GM19395 (cell line): ENCODE measurements around the gene CTSE.
A peak's percentile ranks its signal among the peaks of the same experiment; 100 is the strongest.

Experiments
- ATAC-seq: cut with Tn5 transposase; IDR thresholded peaks from one replicate; pipeline ENCODE4 v1.9.1; 2021; ENCODE audit warnings: mild to moderate bottlenecking, moderate library complexity; ENCODE audit not compliant: unreplicated experiment

Gene CTSE

DNA sequence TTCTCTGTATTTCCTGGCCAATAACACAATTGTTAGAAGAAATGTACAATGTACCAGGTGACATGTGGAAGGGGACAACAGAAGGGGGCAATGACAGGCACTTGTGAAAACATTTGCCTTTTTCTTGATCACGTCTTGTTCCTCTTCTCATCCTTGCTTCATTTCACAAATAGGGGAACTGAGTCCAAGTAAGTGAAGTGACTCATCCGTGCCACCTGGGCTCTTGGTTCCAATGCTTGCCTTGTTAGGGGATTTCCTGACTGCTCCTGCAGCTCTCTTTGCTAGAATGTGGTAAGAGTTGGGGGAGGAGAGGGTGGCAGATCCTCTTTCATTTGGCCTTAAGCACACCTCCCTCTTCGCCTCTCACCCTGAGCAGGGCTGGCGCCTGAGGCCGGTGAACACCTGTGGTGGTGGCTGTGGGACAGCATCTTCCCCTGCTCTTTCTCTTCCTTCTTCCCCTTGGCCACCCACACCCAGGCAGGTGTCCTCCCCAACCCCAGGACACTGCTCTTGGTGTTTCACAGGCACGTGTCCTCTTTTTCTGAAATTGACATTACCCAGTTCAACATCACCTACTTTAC lies 27.1 kb upstream of the CTSE start:
- peak; percentile 85 for ATAC-seq

DNA sequence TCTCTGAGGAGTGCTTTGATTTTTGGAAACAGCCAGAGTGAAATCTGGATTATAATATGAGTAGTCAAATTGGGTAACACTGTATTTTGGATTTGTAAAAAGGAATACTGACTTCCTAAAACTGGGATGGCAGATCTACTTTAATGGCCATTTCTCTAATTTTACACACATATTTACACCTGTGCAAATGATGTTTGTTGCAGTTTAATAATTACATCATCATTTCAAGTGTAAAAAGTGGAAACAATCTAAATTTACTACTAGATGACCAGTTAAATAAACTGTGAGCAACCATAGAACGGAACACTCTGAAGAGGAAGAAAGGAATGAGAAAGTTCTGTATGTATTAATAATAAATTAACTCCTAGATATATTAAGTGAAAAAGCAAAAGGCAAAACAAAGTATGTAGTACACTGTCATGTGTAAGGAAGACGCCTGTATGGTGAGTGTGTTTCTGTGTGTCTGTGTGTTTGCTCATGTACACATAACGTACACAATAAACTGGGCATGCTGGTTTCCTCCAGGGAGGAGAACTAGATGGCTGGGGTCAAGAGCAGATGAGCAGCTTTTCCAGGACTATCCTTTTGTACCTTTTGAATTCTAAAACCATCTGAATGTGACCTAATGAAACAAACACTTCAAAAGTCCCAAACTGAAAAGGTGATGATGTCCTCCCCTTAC lies 26.4 kb upstream of the CTSE start:
- no peak for ATAC-seq

DNA sequence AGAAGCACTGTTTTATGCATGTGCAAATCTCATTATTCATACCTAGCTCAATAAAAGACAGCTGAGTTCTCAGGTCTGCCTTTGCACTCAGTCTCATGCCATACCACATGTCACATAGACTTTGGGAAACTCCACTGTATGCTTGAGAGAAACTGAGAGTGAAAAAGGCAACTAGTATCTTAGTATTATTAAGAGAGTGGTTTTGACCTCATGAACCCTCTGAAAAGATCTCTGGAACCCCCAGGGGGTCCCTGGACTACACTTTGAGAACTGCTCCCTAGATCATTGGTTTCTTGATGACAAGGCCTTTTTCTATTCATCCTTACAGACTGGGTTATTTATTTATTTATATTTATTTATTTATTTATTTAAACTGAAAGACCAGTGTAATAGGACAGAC lies 25.6 kb upstream of the CTSE start:
- ATAC-seq: peak; percentile 52

DNA sequence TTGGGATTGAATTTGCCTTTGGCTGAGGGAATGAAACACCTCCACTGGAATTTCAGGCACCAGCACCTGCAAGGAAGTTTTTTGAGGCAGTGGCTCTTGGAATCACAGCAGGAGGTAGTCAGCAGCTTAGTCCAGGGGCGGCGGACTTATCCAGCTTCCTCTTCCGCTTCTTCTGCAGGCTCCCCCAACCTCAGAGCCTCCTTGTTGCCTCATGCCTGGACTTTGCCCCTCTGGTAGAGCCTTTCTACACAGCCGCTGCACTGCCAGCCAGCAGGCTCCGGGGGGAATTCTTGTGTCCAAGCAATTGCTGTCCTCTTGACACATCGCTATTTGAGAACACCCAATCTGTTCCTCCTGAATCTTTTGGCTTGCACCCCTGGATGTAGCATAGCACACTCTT lies 24.9 kb upstream of the CTSE start:
- no peak for ATAC-seq

DNA sequence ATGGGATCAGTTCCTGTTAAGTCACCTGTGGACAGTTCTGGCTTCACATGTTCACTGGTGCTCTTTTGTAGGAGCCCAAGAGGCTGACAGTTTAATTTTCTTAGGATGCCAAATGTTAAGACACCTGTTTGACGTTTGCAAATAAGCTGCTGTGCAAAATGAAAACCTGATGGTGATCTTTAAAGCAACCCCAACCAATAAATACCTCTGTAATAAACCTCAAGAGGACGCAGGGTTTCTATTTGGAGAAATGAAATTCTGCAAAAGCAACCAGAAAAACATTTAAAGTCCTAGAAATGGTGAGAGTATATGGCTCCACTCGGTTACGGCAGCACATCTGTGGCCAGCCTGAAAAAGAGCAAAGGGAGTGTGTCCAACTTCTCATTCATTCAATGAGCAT lies 23.6 kb upstream of the CTSE start:
- ATAC-seq: no peak

DNA sequence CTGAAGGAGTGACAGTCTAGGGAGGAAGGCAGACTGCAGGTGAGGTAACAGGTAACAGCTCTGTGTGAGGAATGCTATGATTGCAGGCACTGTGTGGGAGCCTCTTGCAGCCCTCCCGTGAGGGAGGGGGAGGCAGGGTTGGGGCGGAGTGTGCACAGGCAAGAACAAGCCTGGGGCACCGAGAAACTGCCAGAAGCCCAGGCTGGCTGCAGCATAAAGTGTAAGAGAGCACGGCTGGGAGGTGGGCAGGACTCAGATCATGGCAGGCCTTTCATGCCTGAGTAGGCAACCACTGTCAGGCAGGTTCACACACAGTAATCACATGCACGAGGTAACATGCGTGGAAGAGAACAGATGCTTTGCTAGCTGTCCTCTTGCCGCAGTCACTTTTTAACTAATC lies 17.9 kb upstream of the CTSE start:
- ATAC-seq: no peak

DNA sequence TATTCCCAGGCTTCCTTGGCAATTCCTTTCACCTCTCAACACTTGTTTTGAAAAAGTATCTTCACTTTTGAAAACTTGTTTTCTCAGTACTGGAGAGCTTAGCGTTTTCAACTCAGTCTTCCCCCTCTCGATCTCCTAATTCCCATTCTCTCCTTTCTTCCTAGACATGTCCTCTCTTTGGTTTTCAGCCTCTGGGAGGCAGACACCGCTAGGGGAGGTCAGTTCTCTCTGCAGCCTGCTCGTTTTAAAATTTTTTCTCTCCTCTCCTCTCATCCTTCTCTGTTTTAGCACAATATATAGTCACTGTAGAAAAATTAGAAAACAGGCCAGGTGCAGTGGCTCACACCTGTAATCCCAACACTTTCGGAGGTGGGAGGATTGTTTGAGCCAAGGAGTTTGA lies 16.6 kb upstream of the CTSE start:
- ATAC-seq: no peak

DNA sequence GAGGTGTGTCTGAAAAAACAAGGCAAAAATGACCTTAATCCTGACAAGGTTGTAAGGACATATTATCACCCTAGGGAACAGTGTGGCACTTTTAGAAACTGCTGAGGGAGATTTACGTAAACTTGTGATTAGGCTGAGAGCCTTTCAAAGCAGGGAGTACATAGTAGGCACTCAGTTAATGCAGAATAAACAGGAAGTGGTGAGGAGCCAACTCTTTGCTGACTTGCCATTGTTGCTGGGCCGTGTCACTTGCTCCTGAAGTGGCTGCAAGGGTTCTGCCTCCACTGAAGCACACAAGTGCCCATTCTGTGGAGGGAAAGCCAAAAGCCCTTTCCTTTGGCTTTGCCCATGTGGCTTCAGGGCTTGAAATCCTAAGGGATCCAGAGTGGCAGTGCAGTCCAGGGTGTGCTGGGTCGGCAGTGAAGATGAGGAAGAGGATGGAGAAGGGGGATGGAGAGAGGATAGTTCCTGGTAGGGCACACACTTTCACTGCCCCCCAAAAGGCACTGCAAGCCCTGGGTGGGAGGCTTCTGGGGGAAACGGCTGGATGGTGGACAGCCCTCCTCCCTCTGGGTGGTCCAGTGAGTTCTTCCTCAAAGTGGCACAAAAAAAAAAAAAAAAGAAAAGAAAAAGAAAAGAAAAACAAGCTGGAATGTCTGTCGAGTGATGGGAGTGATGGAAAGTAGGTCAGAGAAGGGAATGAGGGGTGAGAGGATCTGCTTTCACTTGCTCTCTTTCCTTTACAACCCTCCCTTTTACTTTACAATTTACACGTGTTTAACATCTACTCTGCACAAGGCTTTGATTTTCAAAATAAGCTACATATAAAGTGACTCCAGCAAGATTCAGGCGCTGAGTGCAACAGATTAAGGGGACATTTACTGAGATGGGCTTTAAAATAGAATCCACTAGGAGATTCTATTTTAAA lies 15.6 kb upstream of the CTSE start:
- ATAC-seq: no peak

DNA sequence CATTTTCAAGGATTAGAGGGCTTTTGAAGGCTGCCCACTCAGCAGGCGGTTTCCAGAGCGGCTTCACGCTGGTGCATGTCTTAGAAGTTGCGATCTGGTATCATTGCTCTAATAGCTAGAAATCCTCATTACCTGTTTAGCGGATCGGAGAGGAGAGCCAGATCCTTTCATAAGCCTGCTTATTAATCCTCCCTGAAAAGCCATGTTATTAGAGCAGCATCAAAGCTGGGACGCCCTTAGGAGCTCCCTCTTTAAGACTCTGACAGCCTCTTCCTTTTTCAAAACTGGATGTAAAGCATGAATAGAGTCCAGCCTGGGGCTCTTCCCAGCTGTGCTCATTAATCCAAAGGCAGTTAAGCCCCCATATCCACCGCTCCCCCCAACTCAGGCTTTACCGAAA lies 13.9 kb upstream of the CTSE start:
- ATAC-seq: no peak

DNA sequence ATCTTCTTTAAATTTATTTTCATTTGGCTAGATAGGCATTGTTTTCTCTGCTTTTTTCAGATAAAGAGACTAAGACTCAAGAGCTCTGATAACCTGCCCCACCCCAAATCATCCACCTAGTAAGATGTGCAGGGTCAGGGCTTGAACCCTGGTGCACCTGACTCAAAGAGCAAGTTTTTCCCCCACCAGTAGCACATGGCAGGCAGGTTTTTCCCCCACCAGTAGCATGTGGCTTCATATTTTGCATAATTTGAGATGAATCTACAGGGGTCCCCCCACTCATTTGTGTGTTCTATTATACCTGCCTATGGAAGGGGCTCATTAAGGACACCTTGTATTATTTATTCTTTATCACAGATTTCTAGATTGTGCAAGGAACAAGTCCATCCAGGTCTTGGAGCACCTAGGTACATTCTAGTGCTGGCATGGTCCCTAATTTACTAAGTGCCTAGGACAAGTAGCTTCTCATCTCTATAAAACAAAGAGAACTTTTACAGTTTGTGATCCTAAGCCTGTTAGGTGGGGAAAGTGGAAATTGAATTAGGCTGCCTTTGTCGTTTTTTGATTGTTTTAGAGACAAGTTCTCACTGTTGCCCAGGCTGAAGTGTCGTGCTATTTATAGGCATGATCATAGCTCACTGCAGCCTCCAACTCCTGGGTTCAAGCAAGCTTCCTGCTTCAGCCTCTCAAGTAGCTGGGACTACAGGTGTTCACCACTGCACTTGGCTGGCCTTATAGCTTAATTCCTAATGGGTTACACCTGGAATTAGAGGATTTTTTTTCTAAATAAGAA lies 13.2 kb upstream of the CTSE start:
- no peak for ATAC-seq

DNA sequence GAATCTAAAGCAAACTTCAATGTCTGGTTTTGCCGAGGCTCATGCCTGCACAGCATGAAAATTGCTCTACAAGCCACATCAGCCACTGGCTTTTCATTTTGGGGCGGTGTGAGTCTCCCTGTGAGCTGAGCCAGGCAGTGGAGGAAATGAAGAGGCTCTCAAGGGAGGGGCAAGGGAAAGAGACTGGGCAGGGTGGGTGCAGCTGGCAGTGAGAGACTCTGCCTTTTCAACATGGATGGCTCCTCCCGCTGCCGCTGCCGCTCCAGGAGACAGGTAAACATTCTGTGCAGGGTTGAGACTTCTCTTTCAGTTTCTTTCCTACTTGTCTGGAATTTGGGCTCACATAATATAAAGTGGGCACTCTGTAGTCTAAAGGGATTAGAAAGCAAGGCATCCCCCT lies 11.3 kb upstream of the CTSE start:
- ATAC-seq: no peak

DNA sequence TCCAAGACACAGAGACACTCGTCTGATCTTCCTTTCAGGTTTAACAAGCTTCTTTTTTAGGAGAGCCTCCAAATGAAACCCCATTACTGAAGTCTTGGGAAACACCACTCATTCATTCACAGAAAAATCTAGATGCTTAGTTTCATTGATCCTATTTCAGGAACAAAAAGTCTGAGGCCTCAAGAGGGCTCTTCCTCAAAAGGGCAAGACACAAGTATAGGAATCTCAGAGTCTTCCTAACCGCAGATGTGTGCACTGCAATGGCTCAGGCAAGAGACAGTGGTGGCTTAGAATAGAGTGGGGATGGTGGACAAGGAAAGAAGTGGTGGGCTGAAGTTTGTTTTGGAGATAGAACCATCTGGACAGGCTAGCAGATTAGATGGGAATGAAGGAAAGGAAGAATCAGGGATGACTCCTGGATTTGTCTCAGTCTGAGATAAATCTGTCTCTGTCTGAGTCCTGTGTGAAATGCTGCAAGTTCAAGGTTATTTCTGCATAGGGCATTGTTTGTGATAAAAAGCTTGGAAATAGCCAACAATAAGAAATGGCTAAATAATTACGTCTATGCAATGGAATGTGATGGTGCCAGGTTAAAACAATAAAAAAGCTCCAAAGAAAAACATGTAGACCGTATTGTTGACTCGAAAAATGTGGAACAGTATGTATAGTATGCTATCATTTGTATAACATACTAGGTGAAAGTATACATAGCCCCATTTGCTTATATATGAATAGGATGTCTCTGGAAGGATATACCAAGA lies 8.9 kb upstream of the CTSE start:
- ATAC-seq: no peak

DNA sequence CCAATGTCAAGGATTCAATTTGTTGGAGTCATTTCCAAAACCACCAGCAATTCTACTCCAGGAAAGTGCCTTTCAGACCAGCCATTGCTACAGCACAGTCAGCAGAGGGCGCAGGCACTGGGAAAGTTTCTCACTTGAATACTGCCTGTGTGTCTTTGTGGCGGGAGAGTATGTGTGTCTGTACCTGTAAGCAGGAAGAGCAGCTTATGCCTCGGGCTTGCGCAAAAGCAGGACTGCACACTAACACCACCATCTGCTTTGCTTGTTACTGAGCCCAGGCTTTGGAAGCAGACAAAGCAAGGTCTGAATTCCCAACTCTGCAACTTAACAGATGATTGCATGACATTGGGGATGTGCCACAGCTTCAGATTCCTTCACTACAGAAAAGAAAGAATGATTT lies 7.0 kb upstream of the CTSE start:
- ATAC-seq: peak; percentile 83

DNA sequence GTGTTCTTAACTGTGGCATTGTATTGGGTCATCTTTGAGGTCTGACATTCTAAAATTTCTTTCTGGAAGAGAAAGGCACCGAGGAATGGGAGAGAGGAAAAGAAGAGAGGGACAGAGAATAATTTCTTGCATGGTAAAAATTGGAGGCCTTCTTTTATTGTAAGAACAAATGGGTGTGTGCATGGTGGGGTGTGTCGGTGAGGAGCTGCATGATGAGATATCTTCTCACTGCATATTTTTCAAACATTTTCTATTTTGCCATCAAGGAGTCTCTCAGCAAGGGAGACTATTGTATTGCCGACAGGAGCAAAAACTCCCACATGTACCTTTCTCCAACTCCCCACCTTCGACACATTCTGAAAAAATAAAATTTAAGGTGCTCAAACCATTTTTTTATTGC lies 6.5 kb upstream of the CTSE start:
- no peak for ATAC-seq

DNA sequence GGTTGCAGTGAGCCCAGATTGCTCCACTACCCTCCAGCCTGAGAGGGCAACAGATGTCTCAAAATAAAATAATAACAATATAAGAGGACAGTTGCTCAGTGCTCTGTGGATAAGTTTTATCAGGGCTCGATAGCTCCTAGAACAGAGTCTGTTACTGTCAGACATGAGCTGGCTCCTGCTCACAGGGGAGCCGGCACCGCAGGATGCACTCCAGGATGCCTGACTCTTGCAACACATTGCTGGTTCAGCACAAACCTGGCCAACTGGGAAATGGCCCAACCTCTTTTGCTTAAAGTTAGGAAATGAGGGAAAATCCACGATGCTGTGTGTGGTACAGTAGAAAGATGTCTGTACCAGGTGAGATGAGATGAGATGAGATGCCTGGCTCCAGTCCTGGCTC lies 5.8 kb upstream of the CTSE start:
- ATAC-seq: no peak

DNA sequence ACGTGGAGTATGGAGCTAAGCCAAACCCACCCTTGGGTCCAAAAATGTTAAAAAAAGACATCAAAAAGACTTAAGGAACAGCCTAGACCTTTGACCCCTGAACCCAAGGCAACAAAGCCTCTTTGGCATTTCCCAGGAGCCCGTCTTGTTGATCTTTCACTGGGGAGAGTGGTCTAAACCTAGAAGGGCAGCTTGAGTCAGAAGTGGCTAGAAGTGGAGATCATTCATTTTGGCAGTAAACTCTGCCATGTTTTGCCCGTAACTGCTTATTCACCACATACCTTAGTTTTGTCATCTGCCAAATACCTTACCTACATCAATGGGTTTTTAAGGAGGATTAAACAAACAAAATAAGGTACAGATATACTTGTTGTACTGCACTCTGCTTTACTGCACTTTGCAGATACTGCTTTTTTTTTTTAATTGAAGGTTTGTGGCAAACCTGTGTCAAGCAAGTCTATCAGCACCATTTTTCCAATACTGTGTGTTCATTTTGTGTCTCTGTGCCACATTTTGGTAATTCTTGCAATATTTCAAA lies 1.7 kb upstream of the CTSE start:
- no peak for ATAC-seq

DNA sequence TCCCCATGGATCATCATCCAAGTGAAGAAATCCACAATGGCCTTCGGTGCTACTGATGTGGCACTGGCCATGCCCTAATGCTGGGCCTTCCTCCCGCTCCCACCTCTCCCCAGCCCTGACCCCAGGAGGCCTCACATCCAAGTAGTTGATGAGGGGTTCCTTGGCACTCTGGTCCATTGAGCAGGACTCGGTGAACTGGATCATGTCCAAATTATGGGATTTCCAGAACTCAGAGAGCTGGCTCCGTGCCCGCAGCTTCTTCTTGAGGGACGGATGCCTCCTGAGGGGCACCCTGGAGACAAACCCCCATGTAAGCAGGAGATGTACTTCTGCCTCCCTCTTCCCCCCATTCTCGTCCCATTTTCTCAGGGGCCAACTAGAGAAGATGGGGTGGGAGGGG lies 929 bp downstream of the CTSE start:
- no peak for ATAC-seq

DNA sequence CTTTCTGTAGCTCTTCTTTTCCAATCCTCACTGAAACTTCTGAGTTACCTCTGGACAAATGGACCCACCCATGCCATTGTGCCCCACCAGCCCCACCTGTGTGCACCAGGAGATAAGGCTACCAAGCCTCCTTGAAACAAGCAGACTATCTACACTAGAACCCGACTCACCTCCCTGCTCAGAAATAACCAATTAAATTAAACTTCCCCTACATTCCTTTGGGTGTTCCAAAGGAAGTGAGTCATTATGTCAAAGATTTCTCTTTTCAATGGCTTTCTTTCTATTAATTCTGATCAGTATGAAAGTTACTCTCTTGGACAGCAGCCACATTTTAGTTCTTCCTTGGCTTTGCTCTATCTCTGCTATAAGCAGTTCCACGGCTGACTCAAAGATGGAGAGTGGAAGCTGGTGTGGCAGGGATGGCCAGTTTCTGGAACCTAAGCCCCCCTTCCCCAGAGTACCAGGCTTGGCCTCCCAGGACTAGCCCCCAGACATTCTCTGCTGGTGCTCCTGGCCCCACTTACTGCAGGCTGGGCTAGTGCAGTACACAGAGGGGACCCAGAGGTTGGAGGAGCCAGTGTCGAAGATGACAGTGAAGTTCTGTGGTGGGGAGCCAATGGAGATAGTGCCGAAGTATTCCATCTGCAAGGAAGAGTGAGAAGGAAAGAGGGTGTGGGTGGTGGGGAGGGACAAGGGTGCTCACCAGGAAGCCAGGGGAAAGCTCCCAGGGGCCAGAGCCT lies 1.9 kb downstream of the CTSE start:
- ATAC-seq: no peak

DNA sequence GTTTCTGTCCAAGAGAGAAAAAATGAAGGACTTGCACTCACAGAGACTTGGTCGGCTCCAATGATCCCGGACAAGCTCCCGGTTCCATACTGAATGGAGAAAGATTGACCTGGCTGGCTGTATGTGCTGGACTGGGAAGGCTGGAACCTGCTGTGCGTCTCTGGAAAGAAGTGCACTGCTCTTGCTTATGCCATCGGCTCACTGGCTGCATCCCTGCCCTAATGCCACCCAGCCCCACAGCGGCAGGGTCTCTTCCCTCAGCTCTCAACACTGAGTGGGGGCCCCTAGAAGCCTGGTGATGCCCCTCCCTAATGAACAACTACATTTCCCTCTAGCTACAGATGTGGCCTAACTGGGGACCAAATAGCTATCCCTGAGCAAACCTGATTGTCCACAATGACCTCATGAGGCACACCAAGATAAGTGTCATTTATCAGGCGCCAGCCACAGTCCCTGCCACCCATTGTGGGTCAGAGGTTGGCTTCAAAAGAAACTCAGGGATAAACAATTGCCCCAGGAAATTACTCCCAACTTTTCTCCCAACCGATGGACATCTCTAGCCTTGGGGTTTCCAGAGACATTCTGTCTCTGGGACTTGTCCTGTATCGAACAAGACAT lies 2.6 kb downstream of the CTSE start:
- ATAC-seq: no peak
